B cell (primary cell): ENCODE data around the gene TRRAP.

Experiments used
- CTCF ChIP-seq: fragments of 200-600 bp; IDR thresholded peaks from one replicate; pipeline ENCODE4 v1.8.0; 2022; ENCODE audit warnings: antibody characterized with exemption, mild to moderate bottlenecking
- EZH2 ChIP-seq: IDR thresholded peaks from 2 replicates; pipeline ENCODE4 v1.6.1; 2012; ENCODE audit warnings: borderline replicate concordance, low read depth, mild to moderate bottlenecking, moderate library complexity, low read length; ENCODE audit not compliant: insufficient read depth, poor library complexity, severe bottlenecking

GRCh38 chr7:98884416-98884815 is 6.1 kb downstream of the TRRAP start:
- no peak for TF ChIP-seq CTCF
- TF ChIP-seq EZH2, result no peak
